Upper lobe of left lung (tissue), 6 donors: ENCODE data around the gene IGSF3. TPM values are rescaled to one million over a fixed set of nuclear protein-coding genes. Genes with fewer than 3 reads are reported as not detected.

Experiments used
- ATAC-seq, 2 donors: fragments of 200-7000 bp; cut with Tn5 transposase; one replicate each; pipeline ENCODE4 v1.9.1; 2022; ENCODE audit warnings: mild to moderate bottlenecking in 2 of 2, moderate library complexity in 2 of 2; ENCODE audit not compliant: low FRiP score in 2 of 2
- DNase-seq, 2 donors: peaks; one replicate each; pipeline ENCODE4 v3.0.0-alpha.2; 2019 to 2020
- H3K27ac ChIP-seq, 4 donors: fragments of 200-600 bp; sonication (generic); one replicate each; pipeline ENCODE4 v1.5.1; 2016 to 2019
- H3K27me3 ChIP-seq, 4 donors: fragments of 200-600 bp; sonication (generic); one replicate each; pipeline ENCODE4 v1.5.1; 2017 to 2019
- H3K36me3 ChIP-seq, 4 donors: fragments of 200-600 bp; sonication (generic); one replicate each; pipeline ENCODE4 v1.5.1; 2016 to 2019
- H3K4me1 ChIP-seq, 4 donors: fragments of 200-600 bp; sonication (generic); one replicate each; pipeline ENCODE4 v1.5.1; 2018 to 2019
- H3K4me3 ChIP-seq, 4 donors: fragments of 200-600 bp; sonication (generic); one replicate each; pipeline ENCODE4 v1.5.1; 2017 to 2019; ENCODE audit warnings: mild to moderate bottlenecking in 2 of 4, moderate library complexity in 1 of 4
- H3K9me3 ChIP-seq, 4 donors: fragments of 200-600 bp; sonication (generic); one replicate each; pipeline ENCODE4 v1.5.1; 2018 to 2019
- CTCF ChIP-seq, 6 experiments: fragments of 450-650 bp in 4 of 6; fragments of 200-600 bp in 2 of 6; sonication (generic) in 2 of 6; IDR thresholded peaks; one replicate each; pipeline ENCODE4 v1.5.1; 2016 to 2019; ENCODE audit warnings: antibody characterized with exemption in 6 of 6
- EP300 ChIP-seq, 4 donors: sonication (generic); formaldehyde crosslinking; IDR thresholded peaks; one replicate each; pipeline ENCODE4 v1.5.1; 2017; ENCODE audit warnings: antibody characterized with exemption in 4 of 4, control low read depth in 2 of 4
- POLR2A ChIP-seq, 4 donors: fragments of 450-650 bp; IDR thresholded peaks; one replicate each; pipeline ENCODE4 v1.5.1; 2016 to 2017; ENCODE audit warnings: antibody characterized with exemption in 4 of 4, mild to moderate bottlenecking in 2 of 4
- POLR2AphosphoS5 ChIP-seq, 2 donors: sonication (generic); formaldehyde crosslinking; IDR thresholded peaks; one replicate each; pipeline ENCODE4 v1.5.1; 2017; ENCODE audit warnings: antibody characterized with exemption in 2 of 2
- WGBS, 2 donors: methylation state at CpG; one replicate each; pipeline ENCODE4 v1.1.5; 2017 to 2018; 5-methylcytosine and 5-hydroxymethylcytosine counted together
- total RNA-seq, 6 donors: library from RNA; depleted of rRNA in 4 of 6; stranded (reverse); fragments of >200 nt in 4 of 6; gene quantifications; one replicate each; pipeline versions ENCODE4 v1.1.0 to v1.2.1, GENCODE V29; 2016 to 2021
- donor health status: DM: no; HTN: no; CAD: no; lungs with moderate emphysema.
- donor health status: DM: no; HTN: yes; CAD: no; lungs with severe emphysema.

IGSF3 gene
- total RNA-seq, 6 donors from 2014 or later = 15.1 to 28.3 (median 23.7) TPM

GRCh38 chr1:116690849-116691406 lies 23.4 kb upstream of the IGSF3 start:
- Histone ChIP-seq H3K4me1 (no peaks in the 10 kb centered on the region), H3K4me3 (no peak overlapping the region), H3K27ac (no peak overlapping the region), H3K27me3 (no peaks in the 10 kb centered on the region), H3K9me3 (no peaks in the 10 kb centered on the region), H3K36me3 (no peaks in the 10 kb centered on the region)
- ATAC-seq (no peak), DNase-seq (no peak)
- TF ChIP-seq EP300 (IDR thresholded peaks at IDR 0.05) = no peak
- no peak for TF ChIP-seq CTCF (IDR thresholded peaks at IDR 0.05)
- TF ChIP-seq POLR2AphosphoS5 (IDR thresholded peaks at IDR 0.05) = no peak
- TF ChIP-seq POLR2A (IDR thresholded peaks at IDR 0.05) = no peak
- WGBS, 2 donors = 45% methylated on average over 3 of the region's 3 CpGs

- no peaks in the 10 kb centered on the region for H3K9me3 ChIP-seq
- no peaks in the 10 kb centered on the region for H3K27me3 ChIP-seq
- no peak overlapping the region for H3K4me3 ChIP-seq
- no peaks in the 10 kb centered on the region for H3K4me1 ChIP-seq
- DNase-seq (no peak), ATAC-seq (no peak)
- H3K36me3 ChIP-seq = no peaks in the 10 kb centered on the region
- no peak for TF ChIP-seq POLR2A (IDR thresholded peaks at IDR 0.05)
- TF ChIP-seq EP300 (IDR thresholded peaks at IDR 0.05) = no peak
- 61 to 77% methylated on average over 2 of the region's 2 CpGs for WGBS, 2 donors
- H3K27ac ChIP-seq = no peak overlapping the region
Observed at GRCh38 chr1:116690396-116690848, 22.9 kb upstream of the IGSF3 start.

- H3K27ac ChIP-seq = no peak overlapping the region
- DNase-seq (no peak), ATAC-seq (no peak)
- no peaks in the 10 kb centered on the region for H3K9me3 ChIP-seq
- H3K36me3 ChIP-seq = no peaks in the 10 kb centered on the region
- 79 to 80% methylated on average over 4 of the region's 4 CpGs for WGBS, 2 donors
- H3K27me3 ChIP-seq = no peaks in the 10 kb centered on the region
- no peak for TF ChIP-seq CTCF (IDR thresholded peaks at IDR 0.05)
- TF ChIP-seq POLR2A (IDR thresholded peaks at IDR 0.05) = no peak
- no peak for TF ChIP-seq POLR2AphosphoS5 (IDR thresholded peaks at IDR 0.05)
- TF ChIP-seq EP300 (IDR thresholded peaks at IDR 0.05) = no peak
- H3K4me1 ChIP-seq = no peaks in the 10 kb centered on the region
- H3K4me3 ChIP-seq = no peak overlapping the region
Observed at GRCh38 chr1:116686723-116687352, 19.3 kb upstream of the IGSF3 start.

- no peaks in the 10 kb centered on the region for H3K27me3 ChIP-seq
- no peaks in the 10 kb centered on the region for H3K4me1 ChIP-seq
- H3K4me3 ChIP-seq = no peak overlapping the region
- ATAC-seq = no peak
- no peak for TF ChIP-seq POLR2AphosphoS5 (IDR thresholded peaks at IDR 0.05)
- TF ChIP-seq EP300 (IDR thresholded peaks at IDR 0.05) = no peak
- TF ChIP-seq POLR2A (IDR thresholded peaks at IDR 0.05) = no peak
- TF ChIP-seq CTCF (IDR thresholded peaks at IDR 0.05) = no peak
- DNase-seq = no peak
- no peaks in the 10 kb centered on the region for H3K36me3 ChIP-seq
- 90% methylated on average over 7 of the region's 7 CpGs for WGBS, 2 donors
- no peak overlapping the region for H3K27ac ChIP-seq
- H3K9me3 ChIP-seq = no peaks in the 10 kb centered on the region
Observed at GRCh38 chr1:116686175-116686574, 18.6 kb upstream of the IGSF3 start.

GRCh38 chr1:116684575-116684974 lies 17.0 kb upstream of the IGSF3 start:
- no peak for ATAC-seq
- Histone ChIP-seq H3K9me3 (no peaks in the 10 kb centered on the region), H3K27ac (no peak overlapping the region), H3K4me3 (no peak overlapping the region), H3K4me1 (no peaks in the 10 kb centered on the region), H3K36me3 (no peaks in the 10 kb centered on the region), H3K27me3 (no peaks in the 10 kb centered on the region)
- WGBS, 2 donors = 79 to 91% methylated on average over 2 of the region's 2 CpGs
- TF ChIP-seq CTCF (IDR thresholded peaks at IDR 0.05) (no peak), POLR2A (IDR thresholded peaks at IDR 0.05) (no peak), EP300 (IDR thresholded peaks at IDR 0.05) (no peak), POLR2AphosphoS5 (IDR thresholded peaks at IDR 0.05) (no peak)
- DNase-seq = no peak
